SJCRH30 (cell line): ENCODE measurements around the gene SPINT3. TPM values are rescaled to one million over a fixed set of nuclear protein-coding genes. Genes with fewer than 3 reads are reported as not detected.

Source experiments
- total RNA-seq: library from RNA; depleted of rRNA; stranded (reverse); fragments of >200 nt; shearing (Covaris generic); gene quantifications from 2 replicates; pipeline ENCODE4 v1.2.3, GENCODE V29; 2014; rRNA removed

Gene SPINT3
- total RNA-seq, 1 experiment from 2014 or later = not detected

Other genes with a start within 250 kb of the SPINT3 start
- gene RBPJL, start 208.8 kb downstream of the SPINT3 start, total RNA-seq = not detected in 2 replicates
- gene MATN4, start 207.3 kb downstream of the SPINT3 start, total RNA-seq = 0.18 TPM in 1 of 2 replicates, not detected in the other
- 47.4 and 48.7 TPM in 2 replicates for gene SDC4, start 167.2 kb downstream of the SPINT3 start, total RNA-seq
- 24.2 and 27.8 TPM in 2 replicates for gene SYS1, start 152.5 kb downstream of the SPINT3 start, total RNA-seq
- gene TP53TG5, start 137.3 kb downstream of the SPINT3 start, total RNA-seq = not detected in 2 replicates
- gene DBNDD2, start 107.3 kb downstream of the SPINT3 start, total RNA-seq = 5.2 and 8.1 TPM in 2 replicates
- 106 and 110 TPM in 2 replicates for gene PIGT, start 99.5 kb downstream of the SPINT3 start, total RNA-seq
- 5.0 and 6.6 TPM in 2 replicates for gene WFDC2, start 45.9 kb downstream of the SPINT3 start, total RNA-seq
- gene WFDC6, start 23.9 kb upstream of the SPINT3 start, total RNA-seq = not detected in 2 replicates
- not detected in 2 replicates for gene EPPIN, start 31.8 kb upstream of the SPINT3 start, total RNA-seq
- not detected in 2 replicates for gene WFDC8, start 63.7 kb upstream of the SPINT3 start, total RNA-seq
- not detected in 2 replicates for gene WFDC10A, start 114.1 kb upstream of the SPINT3 start, total RNA-seq
- not detected in 2 replicates for gene WFDC9, start 115.7 kb upstream of the SPINT3 start, total RNA-seq
- gene WFDC11, start 154.6 kb upstream of the SPINT3 start, total RNA-seq = not detected in 2 replicates
- gene WFDC13, start 186.4 kb upstream of the SPINT3 start, total RNA-seq = not detected in 2 replicates
- not detected in 2 replicates for gene WFDC10B, start 189.4 kb upstream of the SPINT3 start, total RNA-seq
- gene SPINT4, start 206.7 kb upstream of the SPINT3 start, total RNA-seq = not detected in 2 replicates